GM18868 (cell line): ENCODE measurements around the gene ERRFI1.

ENCODE experiments used
- ATAC-seq: cut with Tn5 transposase; IDR thresholded peaks from one replicate; pipeline ENCODE4 v1.9.1; 2021; ENCODE audit warnings: mild to moderate bottlenecking, moderate library complexity; ENCODE audit not compliant: unreplicated experiment

Gene ERRFI1

GRCh38 chr1:8020032-8020431 is 6.1 kb downstream of the ERRFI1 start:
- ATAC-seq, result no peak

- no peak for ATAC-seq
Measured at GRCh38 chr1:8019229-8019620, 6.9 kb downstream of the ERRFI1 start.

GRCh38 chr1:8018492-8019228 is 7.4 kb downstream of the ERRFI1 start:
- no peak for ATAC-seq

- no peak for ATAC-seq
Measured at GRCh38 chr1:8017495-8018197, 8.5 kb downstream of the ERRFI1 start.

GRCh38 chr1:8016895-8017241 is 9.2 kb downstream of the ERRFI1 start:
- no peak for ATAC-seq

GRCh38 chr1:8016210-8016894 is 9.8 kb downstream of the ERRFI1 start:
- no peak for ATAC-seq

- no peak for ATAC-seq
Measured at GRCh38 chr1:8015809-8016165, 10.3 kb downstream of the ERRFI1 start.

- no peak for ATAC-seq
Measured at GRCh38 chr1:8015036-8015808, 10.9 kb downstream of the ERRFI1 start.

GRCh38 chr1:8014381-8014988 is 11.6 kb downstream of the ERRFI1 start:
- no peak for ATAC-seq

GRCh38 chr1:8013800-8014199 is 12.3 kb downstream of the ERRFI1 start:
- ATAC-seq, result no peak

GRCh38 chr1:8013399-8013798 is 12.7 kb downstream of the ERRFI1 start:
- ATAC-seq, result no peak

- no peak for ATAC-seq
Measured at GRCh38 chr1:8012955-8013354, 13.2 kb downstream of the ERRFI1 start.

GRCh38 chr1:8011923-8012858 is 13.9 kb downstream of the ERRFI1 start:
- no peak for ATAC-seq

- no peak for ATAC-seq
Measured at GRCh38 chr1:8011016-8011415, 15.1 kb downstream of the ERRFI1 start.

- ATAC-seq, result no peak
Measured at GRCh38 chr1:8010080-8010664, 15.9 kb downstream of the ERRFI1 start.

GRCh38 chr1:8009043-8010002 is 16.8 kb downstream of the ERRFI1 start:
- ATAC-seq, result no peak

GRCh38 chr1:8006037-8006963 is 19.8 kb downstream of the ERRFI1 start:
- ATAC-seq, result no peak
